ENCODE results near the gene C8G.

- TF ChIP-seq CTCF (IDR thresholded peaks at IDR 0.05; ENCODE audit: borderline replicate concordance, extremely low read depth, low read length, poor library complexity, severe bottlenecking) (no peak), EZH2 (IDR thresholded peaks at IDR 0.05; ENCODE audit: borderline replicate concordance, low read depth, low read length, severe bottlenecking) (no peak)
Measured at GRCh38 chr9:136957901-136958300, 12.9 kb downstream of the C8G start.
